ENCODE data around the gene ATG16L1.

The ATG16L1 gene

DNA sequence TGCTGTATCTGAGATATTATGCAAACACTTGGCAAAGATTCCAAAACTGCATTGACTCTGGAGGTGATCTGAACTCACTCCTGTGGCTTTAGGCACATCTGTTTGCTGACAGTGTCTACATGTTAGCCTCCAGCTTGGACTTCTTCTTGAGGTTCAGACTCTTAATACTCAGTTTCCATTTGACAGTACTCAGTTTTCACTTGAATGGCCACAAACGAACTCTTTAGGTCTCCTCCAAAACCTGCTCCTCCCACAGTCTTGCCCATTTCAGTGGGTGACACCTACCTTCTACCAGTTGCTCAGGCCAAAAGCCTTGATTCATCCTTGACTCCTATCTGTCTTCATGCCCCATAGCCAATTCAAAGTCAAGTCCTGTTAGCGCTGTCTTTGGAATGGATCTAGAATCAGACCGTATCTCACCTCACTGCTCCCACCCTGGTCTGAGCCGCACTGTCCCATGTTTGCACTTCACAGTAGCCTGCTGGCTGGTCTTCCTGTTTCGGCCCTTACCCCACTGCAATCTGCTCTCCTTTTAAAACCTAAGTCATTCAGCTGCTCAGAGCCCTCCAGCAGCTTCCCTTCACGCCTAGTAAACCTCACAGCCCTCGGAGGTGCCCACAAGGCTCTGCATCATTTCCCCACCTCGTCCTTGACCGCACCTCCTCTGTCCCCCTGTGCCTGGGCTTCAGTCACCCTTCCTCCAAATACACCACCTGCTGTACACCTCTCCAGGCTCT lies 10.5 kb downstream of the ATG16L1 start:
- DNase-seq, result no peak

DNA sequence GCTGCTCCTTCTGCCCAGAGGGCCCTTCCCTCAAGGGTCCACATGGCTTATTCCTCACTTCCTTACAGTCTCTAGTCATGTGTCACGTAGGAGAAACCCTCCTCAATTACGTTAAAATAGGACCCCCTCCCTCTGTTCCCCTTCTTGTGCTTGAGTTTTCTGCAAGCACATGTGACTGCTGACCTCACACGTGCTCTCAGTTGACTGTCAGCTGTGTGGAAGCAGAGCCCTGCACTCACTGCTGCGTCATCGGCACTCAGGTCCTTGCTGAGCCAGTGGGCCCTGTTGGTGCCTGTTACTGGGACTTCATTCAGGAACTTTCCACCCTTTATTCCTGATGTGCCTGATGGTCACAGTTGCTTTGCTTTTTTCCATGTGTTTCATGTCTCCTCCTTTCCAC lies 11.1 kb downstream of the ATG16L1 start:
- DNase-seq, result no peak

DNA sequence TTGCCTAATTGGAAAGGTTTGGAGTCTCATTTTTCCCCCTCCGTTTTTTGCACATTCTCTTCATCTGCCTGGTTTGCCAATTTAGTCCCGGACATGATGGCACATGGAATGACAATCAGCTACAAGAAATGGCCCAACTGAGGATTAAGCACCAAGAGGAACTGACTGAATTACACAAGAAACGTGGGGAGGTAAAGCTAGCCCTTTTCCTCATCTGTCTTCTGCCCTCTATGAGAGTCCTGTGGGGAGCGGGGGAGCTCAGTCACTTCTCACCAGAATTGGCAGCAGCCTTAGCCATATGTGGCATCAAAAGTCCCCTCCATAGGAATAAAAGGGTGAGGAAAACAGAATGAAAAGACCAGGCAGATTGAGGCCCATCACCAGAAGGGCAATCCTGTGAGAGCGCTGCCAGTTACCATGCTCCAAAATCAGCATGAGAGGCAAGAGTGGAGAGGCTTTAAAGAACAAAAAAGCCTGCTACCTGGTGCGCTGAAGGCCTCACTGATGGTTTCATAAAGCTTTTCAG lies 11.6 kb downstream of the ATG16L1 start:
- DNase-seq, result no peak

DNA sequence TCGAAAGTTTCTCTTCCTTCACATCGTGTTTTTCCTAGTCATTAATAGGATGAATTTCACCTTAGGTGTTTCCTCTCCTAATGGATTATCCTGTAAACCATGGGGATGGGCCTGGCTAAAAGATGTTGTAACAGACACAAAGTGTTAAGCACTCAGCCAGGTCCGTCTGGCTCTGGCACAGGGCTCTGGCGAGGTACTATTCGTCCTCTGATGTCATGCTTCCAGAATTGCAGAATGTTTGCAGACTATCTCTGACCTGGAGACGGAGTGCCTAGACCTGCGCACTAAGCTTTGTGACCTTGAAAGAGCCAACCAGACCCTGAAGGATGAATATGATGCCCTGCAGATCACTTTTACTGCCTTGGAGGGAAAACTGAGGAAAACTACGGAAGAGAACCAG lies 13.2 kb downstream of the ATG16L1 start:
- no peak for DNase-seq

DNA sequence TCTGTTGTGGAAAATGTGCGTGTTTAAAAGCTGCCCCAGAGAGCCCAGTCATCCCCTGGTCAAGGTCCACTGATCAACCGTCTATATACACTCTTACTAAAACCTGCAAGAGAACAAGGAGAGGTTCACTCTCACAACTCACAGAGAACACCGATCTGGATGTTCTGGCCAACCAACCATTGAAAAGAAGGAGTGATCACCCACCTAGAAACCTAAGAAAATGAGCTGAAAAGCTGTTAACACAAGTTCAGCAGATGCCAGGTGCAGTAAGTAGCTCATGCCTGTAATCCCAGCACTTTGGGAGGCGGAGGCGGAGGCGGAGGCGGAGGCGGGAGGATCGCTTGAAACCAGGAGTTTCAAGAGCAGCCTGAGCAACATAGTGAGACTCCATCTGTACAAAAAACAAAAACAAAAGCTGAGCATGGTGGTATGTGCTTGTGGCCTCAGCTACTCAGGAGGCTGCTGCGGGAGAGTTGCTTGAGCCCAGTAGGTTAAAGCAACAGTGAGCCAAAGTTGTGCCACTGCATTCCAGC lies 14.5 kb downstream of the ATG16L1 start:
- no peak for DNase-seq

DNA sequence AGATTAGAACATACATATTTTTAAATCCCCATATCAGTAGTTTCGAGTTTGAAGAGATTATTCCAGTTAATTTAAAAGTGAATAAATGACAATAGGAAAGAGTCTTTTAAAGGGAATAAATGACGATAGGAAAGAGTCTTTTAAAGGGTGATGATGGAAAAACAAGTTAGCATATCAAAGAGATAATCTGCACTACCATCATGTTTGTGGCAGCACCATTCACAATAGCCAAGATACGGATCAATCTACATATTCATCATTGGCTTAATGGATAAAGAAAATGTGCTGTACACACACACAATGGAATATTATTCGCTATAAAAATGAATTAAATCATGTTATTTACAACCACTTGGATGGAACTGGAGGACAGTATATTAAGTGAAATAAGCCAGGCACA lies 15.0 kb downstream of the ATG16L1 start:
- no peak for DNase-seq

DNA sequence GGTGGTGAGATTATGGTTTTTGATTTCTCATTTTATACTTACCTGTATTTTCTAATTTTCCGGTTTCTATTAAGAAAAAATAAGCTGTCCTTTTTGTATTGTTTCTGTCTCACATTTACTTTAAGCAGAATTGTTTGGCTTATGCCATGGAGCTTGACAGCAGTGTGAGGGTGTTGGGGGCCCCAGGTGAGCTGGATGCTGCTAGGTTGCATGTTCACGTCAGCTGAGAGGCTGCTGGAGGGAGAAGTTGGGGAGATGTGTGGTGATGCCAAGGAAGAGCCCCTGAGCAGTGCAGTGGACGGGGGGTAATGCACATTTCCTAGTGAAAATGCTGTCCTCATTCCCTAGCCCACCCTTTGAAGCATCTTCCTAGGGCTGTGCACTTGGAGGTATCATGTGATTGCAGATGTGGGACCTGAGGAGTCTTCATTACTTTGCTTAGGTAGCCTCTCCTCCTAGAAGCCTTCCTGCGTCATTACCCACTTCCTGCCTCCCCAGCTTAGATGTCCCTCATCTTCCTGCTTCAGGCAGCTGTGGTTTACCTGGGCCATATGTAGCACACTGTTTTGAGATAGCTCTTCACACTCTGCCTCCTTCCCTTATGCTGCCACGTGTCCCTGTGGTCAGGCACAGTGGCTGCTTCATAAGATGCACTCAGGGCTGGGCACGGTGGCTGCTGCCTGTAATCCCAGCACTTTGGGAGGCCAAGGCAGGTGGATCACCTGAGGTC lies 16.2 kb downstream of the ATG16L1 start:
- no peak for DNase-seq

DNA sequence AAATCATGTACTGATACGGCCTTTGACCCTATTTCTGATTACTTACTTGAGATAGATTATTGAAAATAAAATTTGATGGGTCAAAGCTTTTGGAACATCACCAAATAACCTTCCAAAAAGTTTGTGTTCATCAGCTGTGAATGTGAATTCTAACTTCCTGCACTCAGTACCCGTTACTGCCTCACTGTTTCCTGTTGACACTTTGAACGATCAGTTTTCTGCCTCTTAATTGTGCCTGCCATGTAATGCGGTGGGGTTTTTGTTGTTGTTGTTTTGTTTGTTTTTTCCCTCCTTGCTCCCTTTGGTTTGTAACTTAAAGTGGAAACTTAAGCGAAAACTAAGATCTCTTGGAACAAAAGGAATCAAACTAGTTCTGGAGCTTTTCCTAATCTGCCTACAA lies 18.9 kb downstream of the ATG16L1 start:
- DNase-seq, result no peak

- no peak for DNase-seq
These were observed 19.5 kb downstream of the ATG16L1 start for GRCh38 chr2:233270951-233271350.

DNA sequence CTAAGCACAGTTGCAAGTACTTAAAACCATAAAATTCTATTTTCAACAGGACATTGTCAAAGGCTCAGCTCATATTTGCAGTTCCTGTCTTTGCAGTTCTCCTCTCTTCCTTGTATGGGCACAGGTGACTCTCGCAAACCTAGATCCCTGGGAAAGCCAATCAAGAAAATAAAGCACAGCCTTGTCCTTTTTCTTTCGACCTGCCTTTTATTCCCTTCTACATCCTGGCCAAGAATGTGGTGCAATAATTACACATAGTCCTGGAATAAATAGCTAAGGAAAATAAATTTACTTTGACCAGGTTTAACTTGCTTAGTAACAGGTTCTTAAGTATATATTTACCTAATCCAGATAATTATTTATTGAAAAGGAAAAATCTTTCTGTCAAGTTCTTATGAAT lies 20.2 kb downstream of the ATG16L1 start:
- DNase-seq, result no peak

- DNase-seq, result no peak
These were observed 21.6 kb downstream of the ATG16L1 start for GRCh38 chr2:233273120-233273519.

GRCh38 chr2:233275223-233275622 lies 23.8 kb downstream of the ATG16L1 start:
- no peak for DNase-seq

DNA sequence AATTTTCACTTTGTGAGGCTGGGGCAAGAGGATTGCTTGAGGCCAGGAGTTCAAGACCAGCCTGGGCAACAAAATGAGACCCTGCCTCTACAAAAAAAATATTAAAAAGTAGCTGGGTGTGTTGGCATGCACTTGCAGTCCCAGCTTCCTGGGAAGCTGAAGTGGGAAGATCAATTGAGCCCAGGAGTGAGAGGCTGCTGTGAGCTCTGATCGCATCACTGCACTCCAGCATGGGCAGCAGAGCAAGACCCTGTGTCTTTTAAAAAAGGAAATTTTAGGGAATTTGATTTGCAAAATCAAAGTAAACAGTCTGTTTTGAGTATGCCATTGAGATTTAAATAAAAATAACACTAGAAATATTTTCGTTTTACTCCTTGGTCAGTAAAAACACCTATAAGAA lies 27.4 kb downstream of the ATG16L1 start:
- DNase-seq, result no peak

GRCh38 chr2:233280114-233280693 lies 28.7 kb downstream of the ATG16L1 start:
- no peak for DNase-seq

- no peak for DNase-seq
These were observed 30.1 kb downstream of the ATG16L1 start for GRCh38 chr2:233281553-233281952.

- no peak for DNase-seq
These were observed 30.6 kb downstream of the ATG16L1 start for GRCh38 chr2:233281992-233282603.

DNA sequence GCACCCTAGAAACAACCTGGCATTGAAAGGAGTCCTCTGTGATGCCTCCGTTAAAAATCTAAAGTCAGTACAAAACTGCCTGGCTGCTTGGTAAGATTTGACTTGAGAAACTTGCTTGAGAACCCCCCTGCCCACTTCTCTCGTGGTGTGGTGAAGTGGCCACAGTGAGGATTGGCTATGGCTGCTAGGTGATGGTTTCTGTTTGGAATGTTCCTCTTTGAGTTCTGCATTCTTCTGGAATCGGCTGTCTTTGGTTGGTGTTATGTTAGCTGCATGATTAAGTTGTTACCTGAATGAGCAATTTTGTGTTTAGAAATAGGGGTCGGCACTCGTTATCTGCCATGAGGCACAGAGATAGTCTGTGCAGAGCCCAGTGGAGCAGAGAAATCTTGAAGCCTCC lies 34.4 kb downstream of the ATG16L1 start:
- peak; percentile 16 for DNase-seq

- no peak for DNase-seq
These were observed 36.4 kb downstream of the ATG16L1 start for GRCh38 chr2:233287871-233288270.

- DNase-seq, result no peak
These were observed 37.2 kb downstream of the ATG16L1 start for GRCh38 chr2:233288663-233289062.

DNA sequence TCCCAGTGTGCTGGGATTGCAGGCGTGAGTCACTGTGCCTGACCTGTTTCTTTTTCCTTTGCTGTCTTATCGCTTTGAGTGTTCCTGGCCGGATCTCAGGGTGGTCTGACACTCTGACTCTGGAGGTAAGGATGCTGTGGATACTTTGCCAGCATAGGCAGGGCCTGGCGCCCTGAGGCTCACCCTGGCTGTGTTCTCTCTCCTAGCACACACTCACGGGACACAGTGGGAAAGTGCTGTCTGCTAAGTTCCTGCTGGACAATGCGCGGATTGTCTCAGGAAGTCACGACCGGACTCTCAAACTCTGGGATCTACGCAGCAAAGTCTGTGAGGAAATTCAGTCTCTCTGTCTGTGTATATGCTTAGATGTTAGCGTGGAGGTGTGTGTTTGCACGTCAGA lies 38.2 kb downstream of the ATG16L1 start:
- no peak for DNase-seq

DNA sequence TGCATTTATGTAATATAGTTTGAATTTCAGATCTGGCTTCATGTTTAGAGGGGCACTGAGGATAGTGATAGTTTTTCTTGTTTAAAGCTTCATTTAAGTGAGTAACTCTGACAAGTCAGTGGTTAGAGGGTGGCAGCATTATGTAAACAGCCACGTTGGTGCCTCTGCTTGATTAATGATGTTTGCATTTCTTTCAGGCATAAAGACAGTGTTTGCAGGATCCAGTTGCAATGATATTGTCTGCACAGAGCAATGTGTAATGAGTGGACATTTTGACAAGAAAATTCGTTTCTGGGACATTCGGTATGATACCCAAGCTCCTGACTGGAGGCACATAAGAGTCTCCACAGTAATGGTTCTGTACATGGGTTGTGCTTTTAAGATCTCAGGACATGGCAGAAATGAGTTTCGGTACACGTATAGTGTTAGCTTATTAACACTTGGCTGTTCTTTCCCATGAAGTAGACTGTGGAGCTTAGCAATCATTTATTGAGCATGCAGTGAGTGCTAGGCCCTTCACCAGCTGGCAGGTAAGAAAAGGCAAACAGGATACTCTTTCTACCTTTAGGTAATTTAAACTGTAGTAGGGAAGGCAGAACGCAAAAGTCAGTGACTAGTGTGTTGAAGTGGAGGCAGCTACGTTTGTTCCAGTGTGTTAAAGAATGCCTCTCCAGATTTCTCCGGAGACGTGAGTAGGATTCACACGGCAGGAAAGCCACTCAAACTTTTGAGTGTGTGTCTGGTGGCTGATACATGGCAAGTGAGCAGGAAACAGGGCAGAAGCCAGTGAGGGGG lies 38.8 kb downstream of the ATG16L1 start:
- DNase-seq, result no peak

- DNase-seq, result no peak
These were observed 44.4 kb downstream of the ATG16L1 start for GRCh38 chr2:233295891-233296290.

Data from fibroblast of skin of abdomen (primary cell).